OCI-LY7 (cell line): ENCODE data around the gene TNS3. TPM values are rescaled to one million over a fixed set of nuclear protein-coding genes. Genes with fewer than 3 reads are reported as not detected.

Experiments
- BruUV-seq: library from RNA; stranded (reverse); fragments of 400-500 nt; replicated peaks from 2 replicates; lab custom pipeline; 2021; lab: Mats Ljungman, UMichigan
- CTCF ChIA-PET: fragments of 300-600 bp; sonication (Branson Sonifier 250); formaldehyde crosslinking; loops from one replicate; lab custom pipeline; 2022; ENCODE audit warnings: antibody characterized with exemption; ENCODE audit not compliant: unreplicated experiment; lab: Charles Lee
- POLR2A ChIA-PET: fragments of 300-600 bp; sonication (Branson Sonifier 250); formaldehyde crosslinking; loops from one replicate; lab custom pipeline; 2022; ENCODE audit warnings: antibody characterized with exemption; lab: Charles Lee
- DNase-seq: peaks from one replicate; pipeline ENCODE4 v3.0.0-alpha.2; 2015; ENCODE audit warnings: low spot score
- H2AFZ ChIP-seq: fragments of 200-600 bp; sonication (generic), shearing (Covaris generic); 2 replicates; pipeline ENCODE4 v1.6.1; 2014; ENCODE audit warnings: mild to moderate bottlenecking, antibody characterized with exemption, low read length, moderate library complexity
- H3K27ac ChIP-seq: fragments of 200-600 bp; sonication (generic); 2 replicates; pipeline ENCODE4 v1.5.1; 2014; ENCODE audit warnings: mixed run types, low read depth, mild to moderate bottlenecking, moderate library complexity, low read length, inconsistent platforms; ENCODE audit not compliant: poor library complexity, severe bottlenecking
- H3K36me3 ChIP-seq: fragments of 200-600 bp; sonication (generic); 2 replicates; pipeline ENCODE4 v1.6.1; 2014; ENCODE audit warnings: mild to moderate bottlenecking, antibody characterized with exemption, low read length, moderate library complexity, mixed read lengths; ENCODE audit not compliant: insufficient read depth
- H3K4me1 ChIP-seq: fragments of 200-600 bp; sonication (generic); 2 replicates; pipeline ENCODE4 v1.5.1; 2014; ENCODE audit warnings: mild to moderate bottlenecking, low read length; ENCODE audit not compliant: insufficient read depth, poor library complexity, severe bottlenecking
- H3K4me2 ChIP-seq: fragments of 200-600 bp; sonication (generic); 2 replicates; pipeline ENCODE4 v1.6.1; 2014; ENCODE audit warnings: mild to moderate bottlenecking, low read length
- H3K4me3 ChIP-seq: fragments of 200-600 bp; sonication (generic); 2 replicates; pipeline ENCODE4 v1.5.1; 2014; ENCODE audit warnings: mild to moderate bottlenecking, low read depth, low read length; ENCODE audit not compliant: poor library complexity, severe bottlenecking
- H3K79me2 ChIP-seq: fragments of 200-600 bp; sonication (generic); 2 replicates; pipeline ENCODE4 v1.6.1; 2016; ENCODE audit warnings: low read depth, mild to moderate bottlenecking, low read length, moderate library complexity, mixed read lengths; ENCODE audit not compliant: insufficient read depth
- H3K9me2 ChIP-seq: fragments of 200-600 bp; sonication (generic); 2 replicates; pipeline ENCODE4 v1.6.1; 2016; ENCODE audit warnings: mild to moderate bottlenecking, low read length, mixed read lengths; ENCODE audit not compliant: insufficient read depth
- H3K9me3 ChIP-seq: fragments of 200-600 bp; sonication (generic); 2 replicates; pipeline ENCODE4 v1.6.1; 2014; ENCODE audit warnings: mild to moderate bottlenecking, mixed run types, low read length, mixed read lengths
- H4K20me1 ChIP-seq: fragments of 200-600 bp; sonication (generic); 2 replicates; pipeline ENCODE4 v1.6.1; 2014; ENCODE audit warnings: mild to moderate bottlenecking, antibody characterized with exemption, low read length, moderate library complexity, mixed read lengths; ENCODE audit not compliant: insufficient read depth
- EZH2phosphoT487 ChIP-seq: fragments of 200-600 bp; sonication (generic); IDR thresholded peaks from 2 replicates; pipeline ENCODE4 v1.6.1; 2018; ENCODE audit warnings: low read depth, borderline replicate concordance, mild to moderate bottlenecking, mixed run types, antibody characterized with exemption, low read length, moderate library complexity, mixed read lengths
- intact Hi-C: fragments of 100-400 bp; cut with micrococcal nuclease; formaldehyde crosslinking; loops from one replicate; pipeline ENCODE4 v1.10.0; 2022; ENCODE audit not compliant: unreplicated experiment
- total RNA-seq, 2 experiments: library from RNA; depleted of rRNA in 1 of 2; stranded (reverse); fragments of >200 nt in 1 of 2; shearing (Covaris generic) in 1 of 2; gene quantifications; 2 replicates each; pipeline ENCODE4 v1.2.3, GENCODE V29; 2014 to 2022
- TF ChIP-seq, protein P1 (sequence below): fragments of 200-600 bp; sonication (generic); conservative IDR thresholded peaks from 2 replicates; pipeline ENCODE4 v1.5.1; 2014; ENCODE audit warnings: mild to moderate bottlenecking, antibody characterized with exemption, low read length, moderate library complexity, mixed read lengths

Gene TNS3
- total RNA-seq, 2 experiments from 2014 or later, result 9.5 to 42.1 TPM

DNA sequence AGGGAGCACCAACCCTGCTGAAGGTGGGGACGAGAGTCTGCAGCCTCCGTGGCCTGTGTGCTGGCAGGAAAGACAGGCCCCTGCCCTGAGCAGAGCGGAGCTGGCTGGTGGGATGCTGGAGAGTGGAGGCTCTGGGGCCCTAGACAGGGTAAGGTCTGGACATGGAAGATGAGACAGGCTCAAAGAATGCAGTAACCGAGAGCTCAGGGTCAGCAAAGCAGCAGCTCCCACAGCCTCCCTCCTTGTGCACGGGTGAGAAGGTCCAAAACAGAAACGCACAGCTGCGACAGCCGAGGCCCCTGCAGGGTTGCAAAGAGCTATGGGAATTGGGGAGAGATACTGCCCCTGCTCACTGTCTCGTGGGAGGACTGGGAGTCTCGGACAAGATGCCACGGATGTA is 80.5 kb downstream of the TNS3 start:
- no peak overlapping the region for H3K27ac ChIP-seq
- intact Hi-C loops, result no loop called here

DNA sequence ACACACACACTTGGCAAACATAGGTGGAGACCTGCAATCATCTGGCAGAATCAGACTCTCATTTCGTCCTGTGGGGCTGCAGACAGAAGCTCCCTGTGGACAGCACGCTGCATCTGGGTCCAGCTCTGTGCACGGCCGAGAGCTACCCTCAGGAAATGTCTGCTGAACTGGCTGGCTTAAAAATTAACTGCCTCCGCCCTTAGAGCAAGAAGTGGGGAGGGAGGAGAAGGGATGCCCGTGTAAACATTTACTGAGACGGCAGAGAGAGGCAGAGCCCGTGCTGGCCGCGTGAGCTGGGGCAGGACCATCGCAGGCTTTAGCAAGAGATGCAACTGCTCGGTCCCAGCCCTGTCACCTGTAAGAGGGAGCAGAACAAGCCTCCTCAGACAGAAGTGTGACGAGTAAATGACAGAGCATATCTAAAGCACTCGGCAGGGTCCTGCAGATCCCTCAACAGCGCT is 81.8 kb downstream of the TNS3 start:
- H3K9me2 ChIP-seq, result no peaks in the 10 kb centered on the region
- BruUV-seq, result no TSS peak
- intact Hi-C loops, result no loop called here
- no peak for DNase-seq
- no peak overlapping the region for H3K4me3 ChIP-seq
- CTCF ChIA-PET, result no interaction called here
- no peaks in the 10 kb centered on the region for H3K79me2 ChIP-seq
- no peaks in the 10 kb centered on the region for H3K9me3 ChIP-seq
- POLR2A ChIA-PET, result interaction anchor here (1.0 to 1.6 kb wide), 3 partner anchors 10 to 172 kb away, joined by 4 read pairs; partner anchors contain the start of gene TNS3
- H2AFZ ChIP-seq, result no peak overlapping the region
- peaks cover 53% of the 10 kb centered on the region for H3K4me1 ChIP-seq
- TF ChIP-seq, protein P1, sequence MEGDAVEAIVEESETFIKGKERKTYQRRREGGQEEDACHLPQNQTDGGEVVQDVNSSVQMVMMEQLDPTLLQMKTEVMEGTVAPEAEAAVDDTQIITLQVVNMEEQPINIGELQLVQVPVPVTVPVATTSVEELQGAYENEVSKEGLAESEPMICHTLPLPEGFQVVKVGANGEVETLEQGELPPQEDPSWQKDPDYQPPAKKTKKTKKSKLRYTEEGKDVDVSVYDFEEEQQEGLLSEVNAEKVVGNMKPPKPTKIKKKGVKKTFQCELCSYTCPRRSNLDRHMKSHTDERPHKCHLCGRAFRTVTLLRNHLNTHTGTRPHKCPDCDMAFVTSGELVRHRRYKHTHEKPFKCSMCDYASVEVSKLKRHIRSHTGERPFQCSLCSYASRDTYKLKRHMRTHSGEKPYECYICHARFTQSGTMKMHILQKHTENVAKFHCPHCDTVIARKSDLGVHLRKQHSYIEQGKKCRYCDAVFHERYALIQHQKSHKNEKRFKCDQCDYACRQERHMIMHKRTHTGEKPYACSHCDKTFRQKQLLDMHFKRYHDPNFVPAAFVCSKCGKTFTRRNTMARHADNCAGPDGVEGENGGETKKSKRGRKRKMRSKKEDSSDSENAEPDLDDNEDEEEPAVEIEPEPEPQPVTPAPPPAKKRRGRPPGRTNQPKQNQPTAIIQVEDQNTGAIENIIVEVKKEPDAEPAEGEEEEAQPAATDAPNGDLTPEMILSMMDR, result no peak
- no peak for TF ChIP-seq EZH2phosphoT487
- no peak overlapping the region for H3K27ac ChIP-seq
- H3K36me3 ChIP-seq, result no peaks in the 10 kb centered on the region
- H4K20me1 ChIP-seq, result no peaks in the 10 kb centered on the region
- peak overlapping the region; percentile 27; the same call in 1 of the 2 replicates for H3K4me2 ChIP-seq

More for the DNA sequence above, 80.5 kb downstream of the TNS3 start:
- BruUV-seq, result no TSS peak
- no peaks in the 10 kb centered on the region for H3K9me3 ChIP-seq
- POLR2A ChIA-PET, result interaction anchor here (0.7 to 1.3 kb wide), 3 partner anchors 9 to 354 kb away, joined by 3 to 4 read pairs (median 4); no protein-coding TSS in a partner anchor
- H3K9me2 ChIP-seq, result no peaks in the 10 kb centered on the region
- CTCF ChIA-PET, result interaction anchor here (0.9 kb wide), 1 partner anchor 99 kb away, joined by 3 read pairs; no protein-coding TSS in a partner anchor
- H2AFZ ChIP-seq, result no peak overlapping the region
- peak overlapping the region; percentile 15; the same call in 1 of the 2 replicates for H3K4me2 ChIP-seq
- no peaks in the 10 kb centered on the region for H3K36me3 ChIP-seq
- H3K4me3 ChIP-seq, result no peak overlapping the region
- peaks cover 42% of the 10 kb centered on the region for H3K4me1 ChIP-seq
- no peaks in the 10 kb centered on the region for H3K79me2 ChIP-seq
- H4K20me1 ChIP-seq, result no peaks in the 10 kb centered on the region
- TF ChIP-seq, protein P1, result no peak
- no peak for TF ChIP-seq EZH2phosphoT487
- no peak for DNase-seq
